Activated CD8-positive, alpha-beta memory T cell treated with anti-CD3 and anti-CD28 coated beads for 48 hours (primary cell): ENCODE data around the gene QPCT.
"Not testable (repeated sequence)": the region's sequence is repeated elsewhere in the genome, so short reads cannot be mapped to it uniquely, and the experiment has no call there.

ENCODE experiments used
- DNase-seq, 3 experiments: peaks; one replicate each; pipeline ENCODE4 v3.0.0-alpha.2; 2020; ENCODE audit warnings: low read depth in 2 of 3, low spot score in 2 of 3

The QPCT gene

DNA sequence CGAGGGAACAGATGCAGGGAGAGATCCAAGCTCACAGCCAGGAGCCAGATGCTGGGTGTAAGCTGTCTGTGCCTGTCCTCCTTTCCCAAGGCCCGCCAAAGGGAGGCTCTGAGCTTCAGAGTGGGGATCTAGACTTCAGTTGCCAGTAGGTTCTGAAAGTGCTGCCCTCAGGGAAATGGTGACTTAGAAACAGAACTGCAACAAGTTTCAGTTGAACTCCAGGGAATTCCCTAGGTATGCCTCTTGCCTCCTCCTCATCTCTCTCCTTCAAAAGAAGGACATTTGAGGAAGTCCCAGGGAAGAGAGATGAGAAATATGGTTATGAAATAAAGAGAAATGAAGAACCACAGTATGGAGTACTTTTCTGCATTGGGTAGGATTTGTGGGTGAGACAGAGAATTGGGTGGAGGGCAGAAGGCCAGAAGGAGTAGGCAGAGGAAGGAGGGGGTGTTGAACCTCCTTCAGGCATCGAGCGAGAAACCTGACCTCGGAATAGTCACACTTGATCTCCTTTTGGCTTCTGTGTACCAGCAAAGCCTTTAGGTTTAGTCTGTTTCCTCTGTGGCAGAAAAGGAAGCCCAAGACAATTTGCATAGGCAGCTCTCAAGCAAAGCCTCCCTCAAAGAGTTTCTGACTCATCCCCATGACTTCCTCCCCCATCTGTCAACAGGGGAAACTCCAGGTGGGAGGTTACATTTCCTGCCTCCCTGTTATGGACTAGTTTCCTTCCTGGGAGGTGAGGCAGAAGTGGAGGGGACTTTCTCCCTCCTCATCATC, 45.7 kb downstream of the QPCT start:
- peak in 1 of 3 experiments; percentile 36 for DNase-seq

DNA sequence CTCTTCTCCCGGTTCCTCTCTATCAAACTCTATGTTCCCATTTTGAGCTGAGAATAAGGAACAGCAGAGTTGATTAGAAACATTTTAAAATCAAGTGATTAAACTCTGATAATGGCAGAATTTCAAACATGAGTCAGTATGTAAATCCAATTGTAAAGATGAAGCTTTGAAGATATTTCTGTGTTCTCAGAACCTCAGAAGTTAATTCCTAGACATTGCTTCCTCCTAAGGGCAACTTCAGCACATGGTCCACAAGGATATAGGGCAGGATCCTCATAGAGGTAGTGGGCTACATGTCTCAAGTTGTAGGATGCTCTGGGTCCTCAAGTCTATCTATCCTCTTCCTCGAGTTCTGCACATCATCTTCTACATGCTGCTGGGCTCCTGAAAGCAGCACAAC, 46.3 kb downstream of the QPCT start:
- no peak for DNase-seq

DNA sequence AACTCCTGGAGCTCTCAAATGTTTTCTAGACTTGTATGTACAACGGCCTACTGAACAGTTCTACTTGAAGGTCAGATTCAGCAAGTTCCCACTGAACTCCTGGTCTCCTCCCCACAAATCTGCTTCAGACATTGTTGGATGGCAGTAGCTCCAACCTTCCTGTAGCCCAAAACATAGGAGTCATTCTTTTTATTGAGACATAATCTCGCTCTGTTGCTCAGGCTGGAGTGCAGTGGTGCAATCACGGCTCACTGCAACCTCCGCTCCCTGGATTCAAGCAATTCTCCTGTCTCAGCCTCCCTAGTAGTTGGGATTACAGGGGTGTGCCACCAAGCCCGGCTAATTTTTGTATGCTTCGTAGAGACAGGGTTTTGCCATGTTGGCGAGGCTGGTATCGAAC, 47.3 kb downstream of the QPCT start:
- DNase-seq, result no peak

DNA sequence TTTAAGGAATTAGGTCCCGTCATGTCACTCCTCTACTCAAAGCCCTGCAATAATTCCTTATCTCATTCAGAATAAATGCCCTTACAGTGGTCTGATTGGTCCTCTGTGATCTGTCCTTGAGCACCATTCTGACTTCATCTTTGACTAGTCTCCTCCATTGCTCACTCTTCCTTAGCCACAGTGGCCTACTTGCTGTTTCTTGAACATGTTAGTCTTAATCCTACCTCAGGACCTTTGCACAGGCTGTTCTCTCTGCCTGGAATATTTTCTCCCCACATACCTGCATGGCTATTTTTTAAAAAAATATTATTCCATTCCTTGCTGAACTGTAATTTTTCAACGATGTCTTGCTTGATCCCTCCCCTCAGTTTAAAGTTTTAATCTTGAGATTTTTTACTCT, 48.0 kb downstream of the QPCT start:
- DNase-seq, result no peak

- no peak for DNase-seq
Measured at GRCh38 chr2:37394263-37394662, 49.8 kb downstream of the QPCT start.

GRCh38 chr2:37394796-37395555, 50.5 kb downstream of the QPCT start:
- DNase-seq, result no peak

- DNase-seq, result no peak
Measured at GRCh38 chr2:37396890-37397565, 52.6 kb downstream of the QPCT start.

GRCh38 chr2:37398990-37399389, 54.6 kb downstream of the QPCT start:
- no peak for DNase-seq

DNA sequence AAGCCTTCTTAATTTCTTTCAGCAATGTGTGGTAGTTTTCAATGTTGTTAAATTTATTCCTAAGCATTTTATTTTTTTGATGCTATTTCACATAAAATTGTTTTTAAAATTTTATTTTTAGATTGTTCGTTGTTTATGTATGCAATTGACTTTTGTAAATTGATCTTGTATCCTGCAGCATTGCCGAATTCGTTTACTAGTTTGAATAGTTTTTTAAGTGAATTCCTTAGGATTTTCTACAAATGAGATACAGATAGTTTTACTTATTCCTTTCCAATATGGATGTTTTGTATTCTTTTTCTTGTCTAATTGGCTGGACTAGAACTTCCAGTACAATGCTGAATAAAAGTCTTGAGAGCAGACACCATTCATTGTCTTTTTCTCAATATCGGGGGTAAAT, 55.6 kb downstream of the QPCT start:
- no peak for DNase-seq

DNA sequence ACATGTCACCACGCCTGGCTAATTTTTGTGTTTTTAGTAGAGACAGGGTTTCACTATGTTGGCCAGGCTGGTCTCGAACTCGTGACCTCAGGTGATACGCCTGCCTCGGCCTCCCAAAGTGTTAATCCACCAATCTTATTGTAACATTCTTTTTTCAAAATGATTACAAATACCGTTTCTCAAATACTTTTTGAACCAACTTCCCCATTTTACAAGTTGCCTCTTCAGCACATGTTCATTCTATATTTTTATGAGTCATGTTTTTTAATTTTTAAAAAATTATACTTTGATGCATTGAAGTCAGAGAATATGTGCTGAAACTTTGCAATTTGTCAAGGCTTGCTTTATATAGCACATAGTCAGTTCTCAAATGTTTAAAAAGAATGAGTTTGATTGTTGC, 58.2 kb downstream of the QPCT start:
- no peak for DNase-seq

DNA sequence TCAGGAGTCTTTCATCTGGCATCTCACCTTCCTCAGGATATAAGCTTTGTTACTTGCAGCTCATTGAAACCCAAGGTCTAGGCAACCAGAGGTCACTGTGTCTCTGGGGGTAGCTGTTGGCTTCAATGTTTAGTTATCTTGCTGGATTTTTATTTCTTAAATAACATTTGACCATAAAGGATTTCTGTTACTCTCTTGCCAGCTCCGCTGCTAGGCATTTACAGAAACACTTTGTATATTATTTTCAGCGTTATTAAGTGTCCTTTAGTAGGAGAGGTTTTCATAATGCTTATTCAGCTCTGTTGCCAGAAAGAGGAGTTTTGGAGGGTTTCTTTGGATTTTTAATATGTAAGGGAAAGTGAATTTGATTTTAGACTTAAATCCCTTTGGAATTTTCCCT, 61.4 kb downstream of the QPCT start:
- DNase-seq, result no peak

DNA sequence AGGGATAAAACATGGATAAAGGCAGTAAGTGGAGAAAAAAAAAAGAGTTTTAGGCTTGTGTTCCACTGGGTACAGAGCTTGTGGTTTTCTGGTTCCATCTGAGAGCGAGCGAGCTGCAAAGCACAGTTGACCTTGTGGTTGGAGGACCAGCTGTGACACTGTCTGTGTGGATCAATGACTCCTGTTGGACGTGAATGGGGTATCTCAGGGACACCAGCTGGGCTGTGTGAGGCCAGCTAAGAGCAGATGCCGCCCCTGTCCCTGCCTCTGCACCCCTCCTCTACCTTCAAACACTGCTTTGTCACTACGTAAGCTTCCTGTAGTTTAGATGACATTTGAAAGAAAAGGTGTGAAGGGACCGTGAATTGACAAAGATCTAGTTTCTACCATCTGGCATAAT, 67.8 kb downstream of the QPCT start:
- DNase-seq, result no peak

- not testable (repeated sequence) for DNase-seq
Measured at GRCh38 chr2:37413911-37414469, 69.6 kb downstream of the QPCT start.

GRCh38 chr2:37414470-37414949, 70.1 kb downstream of the QPCT start:
- no peak for DNase-seq

- DNase-seq, result no peak
Measured at GRCh38 chr2:37415128-37415820, 70.8 kb downstream of the QPCT start.

- DNase-seq, result no peak
Measured at GRCh38 chr2:37417321-37417720, 72.9 kb downstream of the QPCT start.

DNA sequence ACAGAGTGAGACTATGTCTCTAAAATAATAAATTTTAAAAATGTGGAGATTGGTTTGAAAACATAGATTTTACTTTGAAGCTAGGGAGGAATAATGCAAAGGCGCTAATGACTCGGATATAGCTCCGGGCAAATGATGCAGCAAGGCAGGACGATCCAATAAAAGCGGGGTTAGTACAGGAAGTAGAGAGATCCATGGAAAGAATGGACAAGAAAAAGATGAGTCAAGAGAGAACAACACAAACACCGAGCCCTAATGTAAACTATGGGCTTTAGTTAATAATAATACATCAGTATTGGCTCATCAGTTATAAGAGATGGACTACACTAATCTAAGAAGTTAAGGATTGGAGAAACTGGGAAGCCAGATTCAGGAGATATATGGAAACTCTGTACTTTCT, 74.5 kb downstream of the QPCT start:
- no peak for DNase-seq

DNA sequence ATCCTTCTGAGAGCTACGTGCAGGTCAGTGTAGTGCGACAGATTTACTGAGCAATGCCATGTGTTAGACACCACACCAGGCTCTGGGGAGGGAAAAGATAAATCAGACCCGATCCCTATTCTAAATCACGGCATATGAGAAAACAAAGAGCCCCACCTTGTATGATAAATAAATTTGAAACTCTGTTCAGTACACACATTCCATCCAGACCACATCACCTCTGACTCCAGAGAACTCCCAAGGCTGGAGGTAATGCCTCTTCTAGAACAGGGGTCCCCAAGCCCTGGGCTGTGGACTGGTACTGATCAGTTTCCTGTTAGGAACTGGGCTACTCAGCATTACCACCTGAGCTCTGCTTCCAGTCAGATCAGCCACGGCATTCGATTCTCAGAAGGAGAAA, 77.3 kb downstream of the QPCT start:
- DNase-seq, result no peak

- DNase-seq, result no peak
Measured at GRCh38 chr2:37422816-37423215, 78.4 kb downstream of the QPCT start.
